22Rv1 (cell line): ENCODE results near the gene IQCH.

Experiments
- ZFX ChIP-seq: fragments of 450-650 bp; IDR thresholded peaks from 2 replicates; pipeline ENCODE4 v1.6.1; 2017; ENCODE audit warnings: antibody characterized with exemption, borderline replicate concordance
- TF ChIP-seq, protein P1 (sequence below): fragments of 450-650 bp; IDR thresholded peaks from 2 replicates; pipeline ENCODE4 v1.5.1; 2017; ENCODE audit warnings: mild to moderate bottlenecking

DNA sequence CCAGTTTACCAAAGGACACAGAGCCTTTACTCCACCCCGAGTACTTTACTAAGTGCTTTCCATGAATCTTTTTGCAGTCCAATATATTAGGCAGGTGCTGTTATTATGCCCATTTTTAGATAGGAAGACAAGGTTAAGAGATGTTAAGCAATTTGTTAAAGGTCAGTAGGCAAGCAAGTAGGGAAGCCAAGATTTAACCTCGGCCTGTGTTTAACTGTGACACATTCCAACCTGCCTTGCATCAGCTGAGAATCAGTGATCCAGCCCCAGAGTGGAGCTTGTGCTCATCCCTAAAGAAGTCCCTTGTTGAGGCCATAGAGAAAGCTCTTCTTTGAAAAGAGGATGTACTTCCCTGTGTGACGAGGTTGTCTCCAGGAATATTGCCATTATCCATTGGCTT lies 215.1 kb downstream of the IQCH start:
- TF ChIP-seq, protein P1, sequence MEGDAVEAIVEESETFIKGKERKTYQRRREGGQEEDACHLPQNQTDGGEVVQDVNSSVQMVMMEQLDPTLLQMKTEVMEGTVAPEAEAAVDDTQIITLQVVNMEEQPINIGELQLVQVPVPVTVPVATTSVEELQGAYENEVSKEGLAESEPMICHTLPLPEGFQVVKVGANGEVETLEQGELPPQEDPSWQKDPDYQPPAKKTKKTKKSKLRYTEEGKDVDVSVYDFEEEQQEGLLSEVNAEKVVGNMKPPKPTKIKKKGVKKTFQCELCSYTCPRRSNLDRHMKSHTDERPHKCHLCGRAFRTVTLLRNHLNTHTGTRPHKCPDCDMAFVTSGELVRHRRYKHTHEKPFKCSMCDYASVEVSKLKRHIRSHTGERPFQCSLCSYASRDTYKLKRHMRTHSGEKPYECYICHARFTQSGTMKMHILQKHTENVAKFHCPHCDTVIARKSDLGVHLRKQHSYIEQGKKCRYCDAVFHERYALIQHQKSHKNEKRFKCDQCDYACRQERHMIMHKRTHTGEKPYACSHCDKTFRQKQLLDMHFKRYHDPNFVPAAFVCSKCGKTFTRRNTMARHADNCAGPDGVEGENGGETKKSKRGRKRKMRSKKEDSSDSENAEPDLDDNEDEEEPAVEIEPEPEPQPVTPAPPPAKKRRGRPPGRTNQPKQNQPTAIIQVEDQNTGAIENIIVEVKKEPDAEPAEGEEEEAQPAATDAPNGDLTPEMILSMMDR: no peak
- no peak for TF ChIP-seq ZFX
